ENCODE results near the gene AOAH.
"Not testable (repeated sequence)": the region's sequence is repeated elsewhere in the genome, so short reads cannot be mapped to it uniquely, and the experiment has no call there.

The AOAH gene

GRCh38 chr7:36654436-36654835 is 69.9 kb downstream of the AOAH start:
- no peak for DNase-seq

DNA sequence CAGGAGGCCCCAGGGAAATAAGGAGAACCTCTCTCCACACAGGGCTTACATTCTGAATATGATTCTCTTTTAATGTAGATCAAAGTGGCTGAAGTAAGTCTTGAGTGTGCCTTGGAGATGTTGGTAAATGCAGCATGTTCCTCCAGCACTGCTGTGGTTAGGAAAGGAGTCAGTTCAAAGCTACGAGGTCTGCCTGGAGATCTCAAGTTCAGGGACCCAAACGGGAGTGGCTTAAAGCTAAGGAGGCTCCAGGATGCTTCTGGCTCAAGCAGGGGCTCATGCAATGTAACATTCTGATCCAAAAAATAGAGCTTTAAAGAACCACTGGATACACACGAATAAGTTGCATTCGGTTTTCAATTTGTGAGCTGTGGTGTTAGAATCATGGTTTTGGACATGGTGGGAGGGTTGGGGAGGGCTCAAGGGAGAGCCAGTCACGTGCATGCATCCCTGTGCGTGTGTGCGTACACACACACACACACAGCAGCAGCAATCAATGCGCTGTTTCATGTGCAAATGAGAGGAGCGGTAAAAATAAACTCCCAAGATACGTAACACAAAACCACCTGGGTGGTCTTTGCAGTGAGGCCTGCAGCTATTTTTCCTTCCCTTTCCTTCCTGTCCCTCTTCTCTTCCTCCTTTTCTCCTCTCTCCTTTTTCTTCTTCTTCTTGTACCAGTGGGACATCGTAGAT is 70.5 kb downstream of the AOAH start:
- no peak for DNase-seq

DNA sequence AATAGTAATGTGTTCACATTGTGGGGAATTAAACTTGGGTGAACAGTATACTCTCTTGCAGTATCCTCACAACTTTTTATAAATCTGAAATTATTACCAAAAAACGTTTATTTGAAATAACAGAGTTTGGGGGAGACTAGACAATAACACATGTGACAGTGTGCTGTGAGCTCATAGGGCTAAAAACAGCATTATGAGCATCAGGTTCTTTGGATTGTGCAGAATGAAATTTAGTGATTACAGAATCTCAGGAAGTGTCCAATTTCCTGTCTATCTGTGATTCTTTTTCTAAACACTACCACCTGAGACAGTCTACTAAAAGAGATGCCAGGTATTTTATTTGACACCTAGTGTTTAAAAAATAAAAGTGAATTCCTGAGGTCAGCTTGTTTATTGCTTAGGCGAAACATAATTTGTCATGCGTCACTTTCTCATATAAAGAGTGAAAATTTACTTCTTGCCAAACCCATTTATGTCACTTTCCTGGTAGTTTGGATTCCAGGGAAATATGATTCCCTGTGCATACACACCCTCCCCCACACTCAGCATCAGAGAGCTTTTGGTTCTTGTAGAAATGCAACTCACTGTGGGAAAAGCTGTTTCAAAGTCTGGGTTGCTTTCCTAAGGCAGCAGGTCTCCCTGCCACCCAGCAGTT is 71.2 kb downstream of the AOAH start:
- DNase-seq, result no peak

DNA sequence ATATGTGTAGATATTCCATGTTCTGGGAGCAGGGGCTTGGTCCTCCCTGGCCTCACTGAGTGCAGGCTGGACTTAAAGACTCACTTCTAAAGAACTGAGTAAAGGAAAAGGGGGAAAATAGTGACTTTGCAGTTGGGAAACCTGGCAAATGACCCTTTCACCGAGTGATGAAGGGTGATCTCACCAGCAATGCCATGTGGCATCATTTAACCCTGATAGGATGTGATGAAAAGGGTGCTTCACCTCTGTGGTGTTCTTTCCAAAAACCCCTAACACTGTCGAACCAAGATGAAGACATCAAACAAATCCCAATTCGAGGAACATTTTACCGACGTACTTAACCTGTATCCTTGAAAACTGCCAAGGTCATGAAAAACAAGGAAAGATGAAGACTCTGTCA is 71.9 kb downstream of the AOAH start:
- no peak for DNase-seq

DNA sequence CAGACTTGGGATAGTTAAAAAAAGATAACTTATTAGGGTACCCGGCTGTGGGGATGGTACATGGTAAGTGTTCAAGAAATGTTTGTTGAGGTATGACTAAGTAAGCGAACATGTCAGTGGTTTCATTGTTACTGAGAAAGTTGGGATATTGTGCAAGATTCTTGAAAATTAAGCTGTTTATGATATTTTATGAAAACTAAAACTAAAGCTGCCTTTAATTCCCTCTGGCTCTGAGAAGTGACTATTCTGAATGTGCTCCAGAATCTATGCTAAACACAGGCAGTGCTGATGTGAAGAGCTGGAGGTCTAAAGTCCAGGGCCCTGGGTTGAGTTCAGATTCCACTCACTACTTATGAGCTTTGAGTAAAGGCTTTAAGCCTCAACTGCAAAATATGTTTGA is 72.9 kb downstream of the AOAH start:
- no peak for DNase-seq

DNA sequence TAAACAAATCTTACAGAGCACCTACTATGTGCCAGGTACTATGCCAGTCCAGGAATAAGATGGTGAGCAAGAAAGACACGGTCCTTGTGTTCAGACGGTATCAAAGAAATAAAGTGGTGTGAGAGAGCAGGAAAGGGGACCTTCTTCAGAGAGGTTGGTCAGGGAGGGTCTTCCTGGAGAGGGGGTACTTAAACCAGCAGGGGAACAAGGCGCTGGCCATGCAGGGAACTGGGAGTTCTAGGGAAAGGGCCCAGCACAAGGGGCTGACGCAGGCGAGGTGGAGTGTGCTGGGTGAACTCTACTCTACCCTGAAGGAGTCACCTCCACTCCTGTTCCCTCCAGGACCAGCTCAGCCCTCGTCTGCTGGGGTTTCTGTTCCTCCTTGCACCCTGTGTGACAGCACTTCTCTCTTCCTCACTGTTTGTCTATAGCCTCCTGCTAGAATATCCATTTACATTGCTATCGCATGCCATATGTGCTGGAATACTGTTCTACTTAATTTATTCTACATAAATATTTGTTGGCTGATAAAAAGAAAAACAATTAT is 73.5 kb downstream of the AOAH start:
- DNase-seq, result no peak

GRCh38 chr7:36650320-36650719 is 74.0 kb downstream of the AOAH start:
- DNase-seq, result no peak

DNA sequence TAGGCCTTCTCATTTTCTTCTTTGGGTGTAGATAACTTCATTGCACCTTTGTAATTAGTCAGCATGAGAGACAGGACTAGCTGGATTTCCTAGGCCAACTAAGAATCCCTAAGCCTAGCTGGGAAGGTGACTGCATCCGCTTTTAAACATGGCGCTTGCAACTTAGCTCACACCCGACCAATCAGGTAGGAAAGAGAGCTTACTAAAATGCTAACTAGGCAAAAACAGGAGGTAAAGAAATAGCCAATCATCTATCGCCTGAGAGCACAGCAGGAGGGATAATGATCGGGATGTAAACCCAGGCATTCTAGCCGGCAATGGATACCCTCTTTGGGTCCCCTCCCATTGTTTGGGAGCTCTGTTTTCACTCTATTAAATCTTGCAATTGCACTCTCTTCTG is 75.0 kb downstream of the AOAH start:
- DNase-seq, result not testable (repeated sequence)

GRCh38 chr7:36648441-36648840 is 75.9 kb downstream of the AOAH start:
- no peak for DNase-seq

DNA sequence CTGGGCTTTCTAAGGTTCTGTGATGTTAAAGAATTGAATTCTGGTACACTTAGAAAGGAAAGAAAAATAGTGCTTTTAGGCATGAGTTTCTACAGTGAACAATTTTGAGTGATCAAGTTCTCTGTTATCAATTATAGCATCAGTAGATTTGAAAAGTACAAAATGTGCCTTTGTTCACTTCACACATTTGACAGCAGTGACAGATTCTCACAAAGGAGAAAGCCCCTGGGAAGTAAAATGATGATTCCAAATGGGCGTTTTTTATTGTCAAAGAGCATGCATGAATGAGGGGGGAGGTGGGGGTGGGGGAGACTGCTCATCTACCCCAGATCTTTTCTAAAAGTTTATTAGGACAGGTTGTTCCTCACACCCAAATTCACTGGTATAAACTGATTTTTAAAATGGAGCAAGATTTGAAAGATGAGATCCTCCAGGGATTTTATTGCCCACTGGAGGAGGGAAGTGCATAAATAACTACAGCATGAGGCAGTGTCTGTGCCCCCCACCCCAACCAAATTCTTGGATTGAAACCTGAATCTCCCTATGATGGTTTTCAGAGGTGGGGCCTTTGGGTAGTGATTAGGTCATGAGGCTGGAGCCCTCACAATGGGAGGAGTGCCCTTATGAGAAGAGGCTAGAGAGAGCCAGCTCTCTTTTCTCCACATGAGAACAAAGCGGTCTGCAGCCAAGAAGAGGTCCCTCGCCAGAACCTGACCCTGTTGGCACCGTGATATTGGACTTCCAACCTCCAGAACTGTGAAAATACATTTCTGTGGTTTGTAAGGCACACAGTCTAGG is 79.5 kb downstream of the AOAH start:
- DNase-seq, result no peak

DNA sequence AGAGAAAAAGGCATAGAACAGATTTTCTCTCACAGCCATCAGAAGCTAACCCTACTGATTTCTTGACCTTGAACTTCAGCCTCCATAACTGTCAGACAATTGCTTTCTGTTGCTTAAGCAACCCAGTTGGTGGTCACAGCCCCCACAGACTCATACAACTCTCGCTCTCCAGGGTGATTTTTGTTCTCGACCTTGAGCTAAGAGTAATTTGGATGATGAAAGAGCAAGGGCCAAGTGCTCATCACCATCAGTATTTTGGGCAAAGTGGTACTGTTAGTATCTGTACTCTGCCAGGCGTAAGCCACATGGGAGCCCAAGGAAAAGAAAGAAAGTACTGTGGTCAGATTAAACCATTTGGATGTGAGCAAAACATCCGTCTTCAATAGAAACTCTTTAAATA is 81.9 kb downstream of the AOAH start:
- no peak for DNase-seq

- no peak for DNase-seq
Observed at GRCh38 chr7:36642010-36642409, 82.3 kb downstream of the AOAH start.

DNA sequence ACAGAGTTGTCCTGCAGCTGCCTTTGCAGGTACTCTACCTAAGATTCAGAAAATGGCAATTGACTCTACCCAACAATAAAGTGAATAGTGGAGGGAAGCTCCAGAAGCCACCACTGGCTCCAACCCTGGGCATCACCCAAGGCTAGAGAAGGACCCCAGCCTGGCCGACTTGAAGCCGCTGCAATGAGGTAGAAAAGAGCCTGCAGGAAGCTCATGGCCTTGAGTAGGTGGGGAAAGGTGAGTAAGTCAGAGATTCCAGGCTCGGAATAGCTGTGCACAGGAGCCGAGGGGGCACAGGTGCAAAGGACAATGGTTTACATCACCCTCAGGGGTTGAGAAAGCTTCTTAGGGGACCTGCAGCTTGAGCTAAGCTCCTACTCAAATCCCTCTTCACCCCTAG is 83.6 kb downstream of the AOAH start:
- no peak for DNase-seq

GRCh38 chr7:36639826-36640225 is 84.5 kb downstream of the AOAH start:
- DNase-seq, result no peak

- no peak for DNase-seq
Observed at GRCh38 chr7:36638586-36639263, 85.6 kb downstream of the AOAH start.

- no peak for DNase-seq
Observed at GRCh38 chr7:36638140-36638539, 86.2 kb downstream of the AOAH start.

GRCh38 chr7:36637417-36637816 is 86.9 kb downstream of the AOAH start:
- DNase-seq, result no peak

DNA sequence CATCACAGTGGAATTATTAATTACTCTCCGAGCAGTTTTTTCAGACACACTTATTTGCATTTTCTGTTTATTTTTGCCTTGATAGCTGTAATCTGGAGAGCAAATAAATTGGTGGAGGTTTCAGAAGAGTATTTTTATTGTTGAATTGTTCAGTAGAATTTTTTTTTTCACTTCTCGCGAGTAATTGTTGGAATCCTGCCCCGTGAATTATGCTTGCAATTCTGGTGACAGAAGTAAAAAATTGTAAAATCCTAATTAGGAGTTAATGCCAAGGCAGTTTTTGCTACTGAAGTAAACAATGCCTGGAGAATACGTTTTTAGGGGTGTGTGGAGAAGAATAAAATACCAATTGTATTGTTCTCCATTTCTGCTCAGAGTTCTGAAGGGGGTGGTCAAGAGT is 88.2 kb downstream of the AOAH start:
- no peak for DNase-seq

- DNase-seq, result no peak
Observed at GRCh38 chr7:36635091-36635490, 89.2 kb downstream of the AOAH start.

GRCh38 chr7:36633377-36633776 is 90.9 kb downstream of the AOAH start:
- DNase-seq, result no peak

- no peak for DNase-seq
Observed at GRCh38 chr7:36630112-36630650, 94.1 kb downstream of the AOAH start.

GRCh38 chr7:36629351-36629750 is 94.9 kb downstream of the AOAH start:
- no peak for DNase-seq

DNA sequence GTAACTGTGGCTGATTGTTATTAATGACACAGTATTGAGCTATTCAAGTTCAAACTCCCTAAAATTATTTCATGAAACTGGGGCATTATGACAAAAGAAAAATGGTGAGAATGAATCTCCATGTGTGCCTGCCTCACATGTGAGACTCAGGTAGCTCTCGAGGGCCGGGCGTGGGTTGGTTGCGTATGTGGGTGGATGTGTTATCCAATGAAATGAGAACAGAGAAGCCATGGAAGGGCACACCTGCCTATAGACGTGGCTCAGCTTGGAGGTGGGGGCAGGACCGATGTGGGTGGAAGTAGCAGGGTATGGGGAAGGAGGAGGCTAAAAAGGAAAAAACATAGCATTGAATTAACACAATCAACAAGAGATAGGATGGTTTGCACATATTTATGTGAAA is 96.5 kb downstream of the AOAH start:
- DNase-seq, result no peak

Measured in SIG-M5 (cell line).